ENCODE data around the gene SBSN.

The SBSN gene

GRCh38 chr19:35554076-35554475 lies 26.0 kb upstream of the SBSN start:
- DNase-seq, result no peak

- DNase-seq, result no peak
Observed at GRCh38 chr19:35553385-35554000, 25.4 kb upstream of the SBSN start.

- no peak for DNase-seq
Observed at GRCh38 chr19:35552534-35553384, 24.6 kb upstream of the SBSN start.

GRCh38 chr19:35551091-35551810 lies 23.1 kb upstream of the SBSN start:
- DNase-seq, result no peak

- no peak for DNase-seq
Observed at GRCh38 chr19:35549879-35550523, 21.9 kb upstream of the SBSN start.

- DNase-seq, result peak; percentile 96
Observed at GRCh38 chr19:35549174-35549788, 21.2 kb upstream of the SBSN start.

GRCh38 chr19:35546532-35546931 lies 18.4 kb upstream of the SBSN start:
- no peak for DNase-seq

GRCh38 chr19:35545855-35546381 lies 17.8 kb upstream of the SBSN start:
- peak; percentile 85 for DNase-seq

GRCh38 chr19:35545001-35545854 lies 17.1 kb upstream of the SBSN start, which contains the start of gene TMEM147:
TMEM147 (plus strand) TSS chr19:35545626; CDS start chr19:35545740, 114 bp downstream.
- DNase-seq, result peak; percentile 99

GRCh38 chr19:35544110-35544802 lies 16.1 kb upstream of the SBSN start:
- no peak for DNase-seq

GRCh38 chr19:35543280-35544109 lies 15.4 kb upstream of the SBSN start:
- no peak for DNase-seq

- no peak for DNase-seq
Observed at GRCh38 chr19:35542209-35542608, 14.1 kb upstream of the SBSN start.

- DNase-seq, result no peak
Observed at GRCh38 chr19:35540356-35540927, 12.3 kb upstream of the SBSN start.

- no peak for DNase-seq
Observed at GRCh38 chr19:35539850-35540249, 11.7 kb upstream of the SBSN start.

- DNase-seq, result no peak
Observed at GRCh38 chr19:35539314-35539713, 11.2 kb upstream of the SBSN start.

- DNase-seq, result no peak
Observed at GRCh38 chr19:35534803-35535480, 6.8 kb upstream of the SBSN start.

- no peak for DNase-seq
Observed at GRCh38 chr19:35533822-35534392, 5.8 kb upstream of the SBSN start.

- no peak for DNase-seq
Observed at GRCh38 chr19:35533201-35533821, 5.2 kb upstream of the SBSN start, which contains the start of gene GAPDHS. GAPDHS (plus strand) TSS chr19:35533456; CDS start chr19:35533528, 72 bp downstream.
